Smooth muscle cell (in vitro differentiated cells): ENCODE data around the gene ATAD3A. TPM values are rescaled to one million over a fixed set of nuclear protein-coding genes. Genes with fewer than 3 reads are reported as not detected.
A peak's percentile ranks its signal among the peaks of the same experiment; 100 is the strongest.

ENCODE experiments used
- DNase-seq: peaks from one replicate; lab custom pipeline; 2025; ENCODE audit not compliant: unreplicated experiment; lab: John Stamatoyannopoulos, UW
- H2AFZ ChIP-seq: fragments of 200-600 bp; sonication (generic); 2 replicates; pipeline ENCODE4 v1.6.0; 2016; ENCODE audit warnings: antibody characterized with exemption, low read depth, mild to moderate bottlenecking
- H3F3A ChIP-seq: fragments of 200-600 bp; sonication (generic); 2 replicates; pipeline ENCODE4 v1.6.0; 2017; ENCODE audit warnings: antibody characterized with exemption, low read depth
- H3K27ac ChIP-seq: fragments of 200-600 bp; sonication (generic); 2 replicates; pipeline ENCODE4 v1.5.1; 2016; ENCODE audit warnings: low read depth, mild to moderate bottlenecking
- H3K27me3 ChIP-seq: fragments of 200-600 bp; sonication (generic); 2 replicates; pipeline ENCODE4 v1.6.1; 2016; ENCODE audit warnings: low read depth, mild to moderate bottlenecking
- H3K36me3 ChIP-seq: fragments of 200-600 bp; sonication (generic); 2 replicates; pipeline ENCODE4 v1.5.1; 2016; ENCODE audit warnings: low read depth
- H3K4me1 ChIP-seq: fragments of 200-600 bp; sonication (generic); 2 replicates; pipeline ENCODE4 v1.5.1; 2016; ENCODE audit warnings: low read depth
- H3K4me2 ChIP-seq: fragments of 200-600 bp; sonication (generic); 2 replicates; pipeline ENCODE4 v1.6.0; 2016; ENCODE audit warnings: mild to moderate bottlenecking
- H3K4me3 ChIP-seq: fragments of 200-600 bp; sonication (generic); 2 replicates; pipeline ENCODE4 v1.5.1; 2016; ENCODE audit warnings: mild to moderate bottlenecking
- H3K79me2 ChIP-seq: fragments of 200-600 bp; sonication (generic); 2 replicates; pipeline ENCODE4 v1.6.0; 2016; ENCODE audit warnings: low read depth, mild to moderate bottlenecking
- H3K9ac ChIP-seq: fragments of 200-600 bp; sonication (generic); 2 replicates; pipeline ENCODE4 v1.6.0; 2016; ENCODE audit warnings: low read depth
- H3K9me3 ChIP-seq: fragments of 200-600 bp; sonication (generic); replicated peaks from 2 replicates; pipeline ENCODE4 v1.5.1; 2016; ENCODE audit warnings: low read depth
- H4K20me1 ChIP-seq: fragments of 200-600 bp; sonication (generic); 2 replicates; pipeline ENCODE4 v1.6.0; 2016; ENCODE audit warnings: low read depth
- CTCF ChIP-seq: fragments of 200-600 bp; sonication (generic); IDR thresholded peaks from 2 replicates; pipeline ENCODE4 v1.5.1; 2017; ENCODE audit warnings: borderline replicate concordance, mild to moderate bottlenecking, antibody characterized with exemption; ENCODE audit not compliant: insufficient read depth, poor library complexity, severe bottlenecking
- WGBS: methylation state at CpG from one replicate; pipeline ENCODE4 v1.1.7; 2016; ENCODE audit warnings: low lambda C conversion rate; 5-methylcytosine and 5-hydroxymethylcytosine counted together
- polyA plus RNA-seq: library from polyadenylated mRNA; unstranded; fragments of >200 nt; fragmentation: Nextera tagmentation; extraction: Ambion mirVana; gene quantifications from 2 replicates; pipeline ENCODE4 v1.2.1, GENCODE V29; 2016
- total RNA-seq: library from RNA; depleted of rRNA; stranded (reverse); fragments of >200 nt; gene quantifications from 2 replicates; pipeline ENCODE4 v1.2.3, GENCODE V29; 2014

The ATAD3A gene
- total and polyA plus RNA-seq, 2 experiments from 2014 or later, result 14.3 to 58.0 TPM

GRCh38 chr1:1539310-1540089 is 27.5 kb downstream of the ATAD3A start:
- Histone ChIP-seq H3F3A (peaks cover 6% of the 10 kb centered on the region), H2AFZ (no peak overlapping the region), H3K4me3 (peak overlapping the region; percentile 57), H3K27ac (no peak overlapping the region), H4K20me1 (peaks cover 7% of the 10 kb centered on the region), H3K9me3 (no peaks in the 10 kb centered on the region), H3K27me3 (no peaks in the 10 kb centered on the region), H3K4me1 (peaks cover 7% of the 10 kb centered on the region), H3K79me2 (peaks cover 3% of the 10 kb centered on the region), H3K9ac (no peak overlapping the region), H3K36me3 (no peaks in the 10 kb centered on the region), H3K4me2 (peak overlapping the region; percentile 96)
- 25% methylated on average over 38 of the region's 66 CpGs for WGBS
- DNase-seq, result no peak
- no peak for TF ChIP-seq CTCF

GRCh38 chr1:1540090-1540817 is 28.3 kb downstream of the ATAD3A start, which contains the start of gene TMEM240:
Gene TMEM240 (minus strand): TSS chr1:1540624. CDS start chr1:1540346, 278 bp downstream.
- no peaks in the 10 kb centered on the region for H3K9me3 ChIP-seq
- H3F3A ChIP-seq, result peaks cover 6% of the 10 kb centered on the region
- H4K20me1 ChIP-seq, result peaks cover 8% of the 10 kb centered on the region
- peak within 1 kb of the TSS; percentile 57 for H3K4me3 ChIP-seq
- peaks cover 7% of the 10 kb centered on the region for H3K4me1 ChIP-seq
- peaks cover 3% of the 10 kb centered on the region for H3K79me2 ChIP-seq
- no peak within 1 kb of the TSS for H2AFZ ChIP-seq
- no CpG with 5 or more reads among the region's 100 CpGs for WGBS
- peak; percentile 39 for DNase-seq
- no peak within 1 kb of the TSS for H3K9ac ChIP-seq
- no peaks in the 10 kb centered on the region for H3K36me3 ChIP-seq
- H3K4me2 ChIP-seq, result peak within 1 kb of the TSS; percentile 96
- TF ChIP-seq CTCF, result no peak
- no peak within 1 kb of the TSS for H3K27ac ChIP-seq
- H3K27me3 ChIP-seq, result no peaks in the 10 kb centered on the region

GRCh38 chr1:1540818-1541628 is 29.1 kb downstream of the ATAD3A start:
- Histone ChIP-seq H3K36me3 (no peaks in the 10 kb centered on the region), H4K20me1 (peaks cover 15% of the 10 kb centered on the region), H3K4me3 (peak overlapping the region; percentile 57), H3F3A (peaks cover 6% of the 10 kb centered on the region), H3K9me3 (no peaks in the 10 kb centered on the region), H3K79me2 (peaks cover 3% of the 10 kb centered on the region), H2AFZ (no peak overlapping the region), H3K27me3 (no peaks in the 10 kb centered on the region), H3K27ac (no peak overlapping the region), H3K9ac (no peak overlapping the region), H3K4me2 (peak overlapping the region; percentile 96), H3K4me1 (peaks cover 7% of the 10 kb centered on the region)
- no peak for TF ChIP-seq CTCF
- DNase-seq, result no peak
- WGBS, result 66% methylated on average over 52 of the region's 53 CpGs
